Measurements from ENCODE around the gene COP1.
"Not testable (repeated sequence)": the region's sequence is repeated elsewhere in the genome, so short reads cannot be mapped to it uniquely, and the experiment has no call there.

Gene COP1

GRCh38 chr1:176118985-176119384, 88.1 kb downstream of the COP1 start:
- no peak for DNase-seq

DNA sequence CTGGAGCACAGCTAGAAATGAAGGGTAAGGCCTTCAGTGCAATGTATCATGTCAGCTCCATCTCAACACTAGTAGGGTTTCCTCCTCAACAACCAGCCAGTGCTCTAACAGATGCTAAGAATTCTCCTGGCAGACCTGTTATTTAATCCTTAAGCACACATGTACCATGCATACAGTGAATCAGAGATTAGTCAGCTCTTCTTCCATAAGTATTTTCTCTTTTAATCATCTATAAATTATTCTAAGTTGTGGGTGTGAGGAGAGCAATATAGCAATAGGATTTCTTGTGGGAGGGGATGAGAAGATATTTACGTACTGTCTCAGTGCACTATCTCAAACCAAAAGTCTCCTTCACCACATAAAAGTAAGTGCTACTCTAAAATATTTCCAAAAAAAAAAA, 95.3 kb downstream of the COP1 start:
- no peak for DNase-seq

- DNase-seq = no peak
Observed at GRCh38 chr1:176110203-176110602, 96.9 kb downstream of the COP1 start.

DNA sequence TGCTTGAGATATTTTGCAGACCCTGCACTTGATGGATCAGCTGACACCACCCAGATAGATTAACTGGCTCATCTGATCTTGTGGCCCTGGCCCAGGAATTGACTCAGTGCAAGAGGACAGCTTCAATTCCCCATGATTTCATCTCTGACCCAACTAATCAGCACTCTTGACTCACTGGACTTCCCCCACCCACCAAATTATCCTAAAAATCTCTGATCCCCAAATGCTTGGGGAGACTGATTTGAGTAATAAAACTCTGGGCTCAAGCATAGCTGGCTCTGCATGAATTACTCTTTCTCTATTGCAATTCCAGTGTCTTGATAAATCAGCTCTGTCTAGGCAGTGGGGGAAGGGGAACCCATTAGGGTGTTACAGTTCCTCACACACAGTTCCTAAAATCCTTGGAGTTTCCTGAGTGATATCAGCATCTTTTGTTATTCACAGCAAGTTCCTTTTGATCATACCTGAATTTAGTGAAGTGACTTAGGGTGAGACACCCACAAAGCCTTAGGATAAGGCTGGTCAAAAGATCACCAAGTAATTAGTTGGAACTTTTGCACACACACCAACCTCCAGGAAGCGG, 104.2 kb downstream of the COP1 start:
- DNase-seq = no peak

DNA sequence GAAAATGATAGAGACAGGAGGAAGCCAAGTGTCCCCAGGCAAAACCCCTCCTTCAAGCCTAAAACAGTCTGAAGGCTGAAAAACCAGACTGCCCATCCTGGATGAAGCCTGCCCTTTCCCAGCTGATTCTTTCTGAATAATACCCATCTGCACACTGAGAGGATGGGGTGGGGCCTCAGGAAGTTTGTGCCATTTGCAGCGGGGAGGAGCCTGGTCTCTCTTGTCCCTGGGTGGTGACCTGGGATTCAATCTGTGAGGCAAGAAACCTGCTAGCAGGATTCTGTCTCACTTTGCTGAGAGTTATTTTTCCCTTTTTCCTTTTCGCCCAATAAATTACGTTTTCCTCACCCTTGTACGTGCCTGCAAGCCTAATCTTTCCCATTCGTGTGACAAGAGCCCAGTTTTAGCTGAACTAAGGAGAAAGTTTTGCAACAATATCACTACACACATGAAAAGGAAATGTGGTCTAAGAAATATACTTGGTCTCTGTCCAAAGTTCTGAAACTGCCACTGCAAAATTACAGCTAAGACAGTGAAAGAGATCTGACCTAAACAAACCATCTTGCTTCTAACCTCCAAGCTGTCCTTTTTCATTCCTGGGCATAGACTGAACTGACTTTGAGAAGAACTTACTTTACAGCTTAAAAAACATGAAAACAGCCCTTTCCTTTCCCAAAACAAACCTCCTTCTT, 105.0 kb downstream of the COP1 start:
- DNase-seq = peak; percentile 18

DNA sequence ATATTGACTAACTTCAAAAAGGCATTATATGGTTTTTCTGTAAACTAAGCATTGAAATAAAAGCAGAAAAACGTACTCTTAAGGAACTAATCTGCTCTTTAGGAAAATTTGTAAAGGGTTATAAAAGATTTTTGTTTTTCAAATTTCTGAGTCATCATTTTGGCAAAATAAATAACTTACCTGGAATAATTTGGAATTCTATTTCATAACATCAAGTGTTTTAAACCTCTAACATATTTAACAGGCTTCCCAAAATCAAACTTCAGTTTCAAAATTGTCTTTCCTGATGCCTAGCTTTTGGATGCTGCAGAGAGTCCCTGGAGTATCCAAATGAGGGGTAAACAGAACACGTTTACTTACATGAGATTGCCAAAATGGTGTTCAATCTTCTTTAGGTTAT, 108.5 kb downstream of the COP1 start:
- DNase-seq = no peak

GRCh38 chr1:176096015-176096414, 111.1 kb downstream of the COP1 start:
- DNase-seq = no peak

DNA sequence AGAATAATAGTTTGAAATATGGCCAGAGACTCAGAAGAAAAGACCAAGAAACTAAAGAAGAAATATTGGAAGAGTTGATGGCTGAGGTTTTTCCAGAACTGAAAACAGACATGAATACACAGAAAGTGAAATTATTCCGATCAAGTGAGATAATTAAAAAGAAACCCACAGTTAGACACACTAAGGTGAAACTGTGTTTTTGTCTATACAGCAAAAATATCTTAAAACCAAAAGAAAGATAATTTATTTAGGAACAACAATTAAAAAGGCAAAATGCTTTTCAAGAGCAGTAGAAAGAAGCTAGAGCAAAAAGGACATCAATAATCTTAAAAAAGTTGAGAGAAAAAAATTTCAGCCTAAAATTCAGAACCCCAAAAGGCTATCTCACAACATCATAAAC, 116.3 kb downstream of the COP1 start:
- no peak for DNase-seq

DNA sequence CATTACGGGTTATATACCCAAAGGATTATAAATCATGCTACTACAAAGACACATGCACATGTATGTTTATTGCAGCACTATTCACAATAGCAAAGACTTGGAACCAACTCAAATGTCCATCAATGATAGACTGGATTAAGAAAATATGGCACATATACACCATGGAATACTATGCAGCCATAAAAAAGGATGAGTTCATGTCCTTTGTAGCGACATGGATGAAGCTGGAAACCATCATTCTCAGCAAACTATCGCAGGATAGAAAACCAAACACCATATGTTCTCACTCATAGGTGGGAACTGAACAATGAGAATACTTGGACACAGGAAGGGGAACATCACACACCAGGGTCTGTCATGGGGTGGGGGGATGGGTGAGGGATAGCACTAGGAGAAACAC, 119.3 kb downstream of the COP1 start:
- not testable (repeated sequence) for DNase-seq

DNA sequence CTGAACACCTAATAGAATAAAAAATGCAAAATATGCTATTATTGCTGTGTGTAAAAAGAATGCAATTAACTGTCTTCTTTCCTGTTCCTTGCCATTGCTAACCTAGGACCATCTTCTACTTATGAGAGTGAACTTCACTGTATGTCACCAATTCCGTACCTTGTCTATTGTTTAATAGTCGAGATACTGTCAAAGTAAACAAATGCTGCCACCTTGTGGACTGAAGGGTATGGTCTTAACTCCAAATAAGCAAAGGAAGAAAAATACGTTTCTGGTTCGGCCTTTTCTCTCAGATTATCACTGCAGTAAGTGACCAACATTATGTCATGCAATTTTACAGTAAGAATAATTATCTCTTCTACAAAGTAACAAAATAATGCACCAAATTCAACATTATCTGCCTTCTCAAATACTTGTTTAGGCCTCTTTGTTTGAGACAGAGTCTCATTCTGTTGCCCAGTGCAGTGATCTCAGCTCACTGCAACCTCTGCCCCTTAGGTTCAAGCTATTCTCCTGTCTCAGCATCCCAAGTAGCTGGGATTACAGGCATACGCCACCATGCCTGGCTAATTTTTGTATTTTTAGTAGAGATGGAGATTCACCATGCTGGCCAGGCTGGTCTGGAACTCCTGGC, 133.4 kb downstream of the COP1 start:
- DNase-seq = peak; percentile 84

GRCh38 chr1:176068901-176069300, 138.2 kb downstream of the COP1 start:
- no peak for DNase-seq

- no peak for DNase-seq
Observed at GRCh38 chr1:176068256-176068655, 138.8 kb downstream of the COP1 start.

DNA sequence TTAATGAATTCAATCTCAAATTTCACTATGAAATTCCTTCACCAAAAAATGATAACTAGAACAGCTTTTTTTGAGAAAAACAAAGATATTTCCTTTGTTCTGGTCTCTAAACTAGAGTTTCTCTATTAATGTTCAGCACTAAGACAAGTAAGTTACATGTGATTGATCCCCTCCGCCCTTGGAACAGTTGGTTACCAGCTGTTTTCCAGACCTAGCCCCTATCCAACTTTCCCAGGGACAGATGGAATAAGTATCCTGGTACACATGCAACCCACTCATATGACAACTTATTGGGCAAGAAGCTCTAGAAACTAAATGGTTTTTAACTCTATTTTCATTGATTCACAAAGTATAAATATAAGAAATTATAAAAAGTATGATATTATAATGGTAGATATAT, 140.4 kb downstream of the COP1 start:
- DNase-seq = no peak

GRCh38 chr1:176058686-176059085, 148.4 kb downstream of the COP1 start:
- DNase-seq = no peak

DNA sequence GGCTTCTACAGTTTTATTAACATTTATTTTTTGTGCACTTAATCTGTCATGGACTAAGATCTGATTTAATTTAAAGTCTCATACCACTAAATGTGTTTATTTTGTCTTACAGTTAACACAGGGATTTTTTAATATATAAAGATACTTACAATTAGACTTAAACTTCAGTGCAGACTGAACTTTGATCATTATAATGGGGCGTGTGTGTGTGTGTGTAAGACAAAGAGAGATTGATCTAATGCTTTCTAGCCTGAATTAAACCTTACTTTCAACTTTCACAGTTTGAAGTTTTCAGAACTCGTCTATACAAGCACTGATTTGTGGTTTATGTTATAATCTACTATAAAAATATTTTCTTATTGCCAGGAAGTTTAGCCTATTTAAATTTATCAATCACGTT, 150.8 kb downstream of the COP1 start:
- DNase-seq = no peak

- no peak for DNase-seq
Observed at GRCh38 chr1:176055398-176055797, 151.7 kb downstream of the COP1 start.

- no peak for DNase-seq
Observed at GRCh38 chr1:176051902-176052518, 155.1 kb downstream of the COP1 start.

DNA sequence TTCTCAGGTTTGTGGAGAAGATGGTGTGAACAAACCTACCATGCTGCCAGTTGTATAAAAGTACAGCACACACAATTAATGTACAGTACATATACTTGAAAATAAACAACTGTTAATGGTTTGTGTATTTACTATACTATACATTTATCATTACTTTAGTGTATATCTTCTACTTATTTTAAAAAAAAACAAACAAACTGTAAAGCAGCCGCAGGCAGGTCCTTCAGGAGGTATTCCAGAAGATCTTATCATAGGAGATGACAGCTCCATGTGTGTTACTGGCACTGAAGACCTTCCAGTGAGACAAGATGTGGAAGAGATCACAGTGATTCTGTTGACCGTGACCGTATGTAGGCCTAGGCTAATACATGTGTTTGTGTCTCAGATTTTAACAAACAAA, 155.7 kb downstream of the COP1 start:
- DNase-seq = no peak

DNA sequence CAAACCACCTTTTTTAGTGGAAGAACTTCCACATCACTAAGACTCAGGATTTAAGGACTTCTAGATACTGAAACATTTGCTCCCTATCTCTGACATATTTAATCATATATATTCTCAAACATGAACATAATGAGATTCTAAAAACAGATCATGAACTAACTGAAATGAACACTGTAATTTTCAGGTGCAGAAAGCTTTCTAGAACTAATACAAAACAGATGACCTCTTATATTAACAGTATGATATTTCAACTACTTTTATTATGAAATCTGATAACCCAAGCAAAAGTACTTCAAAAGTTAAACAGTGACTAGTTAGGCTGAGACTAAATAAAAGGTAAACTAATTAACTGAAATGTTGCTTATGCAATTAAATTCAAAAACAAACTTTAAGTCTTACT, 157.5 kb downstream of the COP1 start:
- no peak for DNase-seq

DNA sequence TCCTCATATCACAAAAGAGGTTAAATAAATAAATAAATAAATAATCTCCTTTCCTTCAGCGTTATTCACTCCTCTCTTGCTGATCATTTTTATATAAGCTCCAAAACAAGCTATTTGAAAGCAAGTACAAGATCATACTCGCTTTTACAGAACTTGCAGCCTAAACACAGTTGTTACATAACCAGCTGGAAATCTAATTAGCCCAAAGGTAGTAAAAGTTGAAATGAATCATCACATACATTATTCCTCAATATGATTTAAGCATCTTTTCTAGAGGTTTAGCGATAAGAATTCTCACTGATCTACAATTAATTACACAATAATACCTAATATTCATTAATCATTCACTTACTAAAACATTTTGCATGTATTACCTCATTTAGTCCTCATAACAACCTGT, 160.2 kb downstream of the COP1 start:
- no peak for DNase-seq

- no peak for DNase-seq
Observed at GRCh38 chr1:176043537-176043936, 163.5 kb downstream of the COP1 start.

- no peak for DNase-seq
Observed at GRCh38 chr1:176033881-176034280, 173.2 kb downstream of the COP1 start.

GRCh38 chr1:176033474-176033873, 173.6 kb downstream of the COP1 start:
- no peak for DNase-seq

GRCh38 chr1:176032040-176032645, 174.9 kb downstream of the COP1 start:
- no peak for DNase-seq

All from OCI-M1 (cell line).